ENCODE data around the gene BLVRA. TPM values are rescaled to one million over a fixed set of nuclear protein-coding genes. Genes with fewer than 3 reads are reported as not detected.

Gene BLVRA
- total RNA-seq, 1 donor from 2014 or later, result 21.7 TPM

DNA sequence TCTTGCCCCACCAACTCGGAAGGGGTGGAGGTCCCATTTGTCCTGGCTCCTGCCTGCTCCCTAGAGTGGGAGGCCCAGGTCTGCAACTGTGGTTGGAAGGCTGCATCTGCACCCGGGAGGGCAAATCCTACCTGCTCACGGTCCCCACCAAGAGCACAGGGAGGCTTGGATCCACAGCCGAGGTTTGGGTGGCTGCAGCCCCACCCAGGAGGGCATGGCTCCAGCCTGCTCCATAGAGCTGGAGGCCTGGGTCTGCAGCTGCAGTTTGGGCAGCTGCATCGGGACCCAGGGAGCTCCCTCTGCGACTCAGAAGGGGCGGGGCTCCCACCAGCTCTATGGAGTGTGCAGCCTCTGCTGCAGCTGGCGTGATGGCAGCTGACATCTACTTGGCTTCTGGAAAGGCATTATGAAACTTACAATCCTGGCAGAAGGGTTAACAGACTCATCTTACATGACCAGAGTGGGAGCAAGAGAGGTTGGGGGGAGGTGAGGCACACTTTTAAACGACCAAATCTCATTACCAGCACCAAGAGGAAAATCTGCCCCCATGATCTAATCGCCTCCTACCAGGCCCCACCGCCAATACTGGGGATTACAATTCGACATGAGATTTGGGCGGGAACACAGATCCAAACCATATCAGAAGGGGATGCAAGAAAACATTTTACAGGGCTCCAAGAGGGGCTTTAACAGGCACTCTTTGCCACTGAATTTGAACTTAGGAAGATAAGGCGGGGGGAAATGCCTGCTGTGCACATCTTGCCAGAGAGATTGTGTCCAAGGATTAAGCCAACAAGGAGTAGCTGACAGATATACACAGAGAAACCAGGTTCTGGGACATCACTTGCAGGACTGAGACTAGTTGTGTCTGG is 8.2 kb upstream of the BLVRA start:
- DNase-seq, result no peak

DNA sequence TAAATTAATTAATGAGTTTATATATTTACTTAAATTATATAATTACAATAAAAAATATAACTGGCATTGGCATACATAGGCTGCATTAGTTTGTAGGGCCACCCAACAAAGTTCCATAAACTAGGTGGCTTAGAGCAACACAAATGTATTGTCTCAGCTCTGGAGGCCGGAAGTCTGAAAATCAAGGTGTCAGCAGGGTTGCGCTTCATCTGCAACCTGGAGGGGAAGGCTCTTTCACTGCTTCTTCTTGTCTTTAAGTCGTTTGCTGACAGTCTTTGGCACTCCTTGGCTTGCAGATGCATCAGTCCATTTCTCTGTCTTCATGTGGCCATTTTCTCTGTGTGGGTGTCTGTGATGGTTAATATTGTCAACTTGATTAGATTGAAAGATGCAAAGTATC is 6.1 kb upstream of the BLVRA start:
- no peak for DNase-seq

DNA sequence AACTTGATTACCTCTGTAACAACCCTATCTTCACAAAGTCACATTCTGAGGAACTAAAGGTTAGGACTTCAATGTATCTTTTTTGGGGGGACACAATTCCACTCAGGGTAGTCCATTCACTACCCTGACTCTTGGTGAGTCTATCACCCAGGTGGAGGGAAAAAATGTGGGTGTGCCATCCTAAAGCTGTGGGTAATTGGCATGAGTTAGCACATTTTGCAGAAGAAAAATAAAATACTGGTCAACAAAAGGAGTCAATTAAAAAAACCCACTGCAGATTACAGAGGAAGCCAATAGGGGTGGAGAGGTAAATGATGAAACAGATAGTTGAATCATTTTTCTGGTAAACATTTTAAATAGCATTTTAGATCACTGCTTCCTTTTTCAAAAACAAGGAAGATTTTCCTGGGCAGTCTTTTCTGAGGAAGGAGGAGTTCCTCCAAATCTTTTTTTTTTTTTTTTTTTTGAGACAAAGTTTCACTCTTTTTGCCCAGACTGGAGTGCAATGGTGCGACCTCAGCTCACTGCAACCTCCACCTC is 5.1 kb upstream of the BLVRA start:
- no peak for DNase-seq

DNA sequence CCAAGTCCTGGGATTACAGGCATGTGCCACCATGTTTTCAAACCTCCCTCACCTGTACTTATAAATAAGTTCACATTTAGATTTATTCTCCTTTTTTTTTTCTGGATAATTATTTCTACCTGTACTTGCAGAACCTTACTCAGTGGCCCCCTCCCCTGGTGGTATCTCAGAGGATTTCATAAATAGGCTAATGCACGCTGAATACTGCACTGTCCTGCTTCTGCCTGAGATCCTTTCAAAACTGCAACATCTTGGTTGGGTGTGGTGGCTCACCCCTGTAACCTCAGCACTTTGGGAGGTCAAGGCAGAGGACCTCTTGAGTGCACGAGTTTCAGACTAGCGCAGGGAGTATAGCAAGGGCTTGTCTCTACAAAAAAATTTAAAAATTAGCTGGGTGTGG is 4.6 kb upstream of the BLVRA start:
- DNase-seq, result no peak

DNA sequence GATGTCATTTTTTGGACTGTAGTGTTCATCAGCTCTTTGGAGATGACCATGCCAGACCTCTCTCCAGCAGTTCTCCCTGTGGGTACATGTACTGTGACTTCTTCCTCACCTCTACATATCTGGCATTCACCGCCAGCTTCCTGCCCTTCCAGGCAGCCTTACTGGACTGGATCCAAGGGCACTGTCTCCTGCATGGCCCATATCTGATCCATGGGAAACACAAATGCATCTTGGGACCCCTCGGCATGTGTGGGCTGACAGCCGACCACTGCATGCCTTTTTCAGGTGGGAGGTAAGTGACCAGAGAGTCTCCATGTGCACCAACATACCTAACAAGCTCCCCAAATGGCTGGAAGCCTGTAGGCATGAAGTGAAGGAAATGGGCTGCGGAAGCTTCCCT is 3.9 kb upstream of the BLVRA start:
- DNase-seq, result no peak

DNA sequence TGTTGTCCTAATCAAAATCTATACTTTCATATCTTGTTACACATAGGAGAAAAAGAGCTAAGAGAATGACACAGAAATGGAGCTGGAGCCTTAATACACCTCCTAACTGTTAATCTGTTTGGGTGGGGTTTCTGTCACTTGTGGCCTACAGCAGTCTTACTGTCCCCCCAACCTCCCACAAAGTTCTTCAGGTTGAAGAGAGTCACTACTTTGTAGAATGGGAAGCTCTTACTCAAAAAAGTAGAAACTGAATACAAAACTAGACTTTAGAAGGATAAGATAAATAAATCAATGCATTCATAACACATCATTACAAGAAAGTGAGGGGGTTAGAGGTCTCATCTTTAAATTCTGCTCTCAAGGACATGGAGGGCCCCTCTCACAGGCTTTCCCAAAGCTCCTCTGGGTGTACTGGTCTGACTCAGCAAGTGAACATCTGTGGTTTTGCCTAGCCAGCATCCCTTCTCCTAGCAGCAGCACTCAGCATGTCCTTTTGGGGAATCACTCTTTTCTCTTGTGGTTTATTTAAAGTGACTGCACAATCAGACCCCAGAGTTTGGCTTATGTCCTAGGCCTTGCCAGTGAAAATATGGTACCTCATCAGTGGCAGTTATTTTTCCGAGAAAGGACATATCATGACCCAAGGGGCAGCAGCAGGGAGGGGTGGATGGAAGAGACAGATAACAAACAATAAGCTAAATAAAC is 2.0 kb upstream of the BLVRA start:
- DNase-seq, result no peak

DNA sequence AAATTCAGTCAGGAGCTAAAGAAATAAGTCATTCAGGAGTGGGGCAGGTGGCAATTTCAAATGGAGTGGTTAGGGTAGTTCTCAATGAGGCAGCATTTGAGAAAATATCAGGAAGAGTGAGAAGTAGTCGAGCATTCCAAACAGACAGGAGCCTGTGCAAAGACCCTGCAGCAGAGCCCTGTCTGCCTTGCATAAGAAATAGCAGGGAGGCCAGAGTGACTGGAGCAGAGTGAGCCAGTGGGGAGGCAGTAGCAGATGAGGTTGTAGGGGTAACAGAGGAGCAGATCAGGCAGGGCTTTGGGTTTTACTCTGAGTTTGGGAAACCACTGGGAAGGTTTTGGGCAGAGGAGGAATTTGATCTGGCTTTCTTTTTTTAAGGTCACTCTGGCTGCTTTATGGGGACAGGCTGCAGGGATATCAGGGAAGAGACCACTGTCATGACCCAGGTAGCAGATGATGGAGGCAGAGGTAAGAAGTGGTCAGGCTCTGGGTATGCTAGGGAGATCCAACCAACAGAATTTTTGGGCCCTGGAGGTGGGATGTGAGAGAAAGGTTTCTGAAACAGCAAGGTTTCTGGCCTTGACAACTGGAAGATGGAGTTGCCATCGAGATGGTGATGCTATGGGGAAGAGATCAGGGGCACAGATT is 1.3 kb upstream of the BLVRA start:
- no peak for DNase-seq

DNA sequence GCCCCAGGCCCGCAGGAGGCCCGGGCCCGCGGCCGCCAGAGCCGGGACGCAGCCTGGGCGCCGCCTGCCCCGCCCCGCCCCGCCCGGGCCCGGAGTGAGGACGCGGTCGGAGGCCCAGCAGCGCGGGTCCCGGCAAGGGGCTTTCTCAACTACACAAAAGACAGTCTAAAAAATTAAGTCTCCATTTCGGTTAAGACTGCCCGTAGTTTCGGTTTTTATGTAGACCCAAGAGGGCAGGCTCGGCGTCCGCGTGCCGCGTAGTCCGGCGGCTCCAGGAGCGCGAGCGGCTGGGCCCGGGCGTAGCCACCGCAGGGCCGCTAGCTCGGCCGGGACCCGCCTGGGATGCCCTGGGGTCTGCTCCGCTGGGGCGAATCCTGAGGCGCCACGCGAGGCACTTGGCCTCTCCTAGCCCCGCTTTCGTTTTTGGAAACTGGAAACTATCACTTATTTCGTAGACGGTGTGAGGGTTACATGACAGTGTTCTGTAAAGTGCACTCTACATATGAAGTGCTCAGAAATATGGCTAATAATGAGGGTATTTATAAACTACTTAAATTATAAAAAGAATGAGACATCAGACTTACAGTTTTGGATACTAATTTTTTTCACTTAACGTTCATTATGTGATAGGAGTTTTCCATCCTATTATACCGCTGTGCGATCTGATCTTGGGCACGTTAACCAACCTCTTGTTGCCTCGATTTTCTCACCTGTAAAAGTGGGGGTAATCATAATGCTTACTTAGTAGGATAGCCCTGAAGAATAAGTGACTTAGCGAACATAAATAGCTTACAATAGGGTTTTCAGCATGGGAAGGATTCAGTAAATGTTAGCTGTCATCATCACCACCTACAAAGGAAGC is 573 bp downstream of the BLVRA start:
- peak; percentile 43 for DNase-seq

DNA sequence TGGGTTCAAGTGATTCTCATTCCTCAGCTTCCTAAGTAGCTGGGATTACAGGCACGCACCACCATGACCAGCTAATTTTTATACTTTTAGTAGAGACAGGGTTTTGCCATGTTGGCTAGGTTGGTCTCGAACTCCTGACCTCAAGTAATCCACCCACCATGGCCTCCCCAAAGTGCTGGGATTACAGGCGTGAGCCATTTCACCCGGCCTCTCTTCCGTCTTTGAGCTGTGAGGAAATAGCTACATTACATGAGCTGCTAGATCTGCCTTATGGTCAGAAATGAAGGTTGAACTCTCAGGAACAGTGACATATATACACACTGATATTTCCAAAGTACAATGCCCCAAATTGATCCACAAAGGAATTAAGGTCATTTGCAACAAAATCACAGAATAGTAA is 2.4 kb downstream of the BLVRA start:
- no peak for DNase-seq

DNA sequence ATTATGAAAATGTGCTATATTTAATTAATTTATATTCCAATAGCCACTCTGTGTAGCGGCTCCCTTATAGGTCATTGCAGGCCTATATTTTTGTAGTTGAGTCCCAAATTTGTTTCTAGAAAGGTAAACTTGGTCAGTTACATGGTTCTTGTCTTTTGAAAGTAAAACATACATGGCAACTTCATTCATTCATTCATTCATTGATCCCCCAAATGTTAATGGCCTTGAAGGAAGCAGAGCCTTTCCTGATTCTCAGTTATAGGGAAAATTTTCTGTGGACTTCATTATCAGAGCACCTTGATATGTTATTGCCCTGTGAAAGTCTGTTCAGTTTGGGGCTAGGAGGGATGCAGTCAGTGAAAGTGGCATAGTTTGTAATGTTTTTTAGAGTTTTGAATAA is 2.9 kb downstream of the BLVRA start:
- no peak for DNase-seq

DNA sequence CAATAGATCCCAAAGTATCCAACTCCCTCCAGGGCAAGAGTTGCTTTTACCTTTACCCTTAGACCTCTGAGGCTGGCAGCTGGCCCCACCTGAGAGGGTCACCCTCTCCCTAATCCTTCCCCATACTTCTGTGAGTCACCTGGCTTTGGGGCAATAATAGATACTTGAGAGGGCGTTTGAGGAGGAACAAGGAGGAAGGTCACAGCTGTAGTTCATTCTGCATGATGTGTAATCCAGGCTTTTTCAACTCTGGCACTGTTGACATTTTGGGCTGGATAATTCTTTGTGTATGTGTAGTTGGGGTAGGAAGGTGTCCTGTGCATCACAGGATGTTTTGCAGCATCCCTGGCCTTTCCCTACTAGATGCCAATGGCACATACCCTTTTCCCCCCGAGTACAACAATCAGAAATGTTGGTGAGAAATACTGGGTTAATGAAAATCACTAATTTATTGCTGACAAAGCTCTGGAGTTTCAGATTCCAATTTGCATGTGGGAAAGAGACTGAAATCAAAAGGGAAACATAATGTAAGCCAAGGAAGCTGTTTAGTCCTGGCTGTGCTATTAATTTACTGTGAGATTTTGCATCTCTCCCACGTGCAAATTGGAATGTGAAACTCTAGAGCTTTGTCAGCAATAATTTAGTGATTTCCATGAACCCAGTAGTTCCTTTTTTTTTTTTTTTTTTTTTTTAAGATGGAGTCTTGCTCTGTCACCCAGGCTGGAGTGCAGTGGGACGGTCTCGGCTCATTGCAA is 3.6 kb downstream of the BLVRA start:
- DNase-seq, result no peak

DNA sequence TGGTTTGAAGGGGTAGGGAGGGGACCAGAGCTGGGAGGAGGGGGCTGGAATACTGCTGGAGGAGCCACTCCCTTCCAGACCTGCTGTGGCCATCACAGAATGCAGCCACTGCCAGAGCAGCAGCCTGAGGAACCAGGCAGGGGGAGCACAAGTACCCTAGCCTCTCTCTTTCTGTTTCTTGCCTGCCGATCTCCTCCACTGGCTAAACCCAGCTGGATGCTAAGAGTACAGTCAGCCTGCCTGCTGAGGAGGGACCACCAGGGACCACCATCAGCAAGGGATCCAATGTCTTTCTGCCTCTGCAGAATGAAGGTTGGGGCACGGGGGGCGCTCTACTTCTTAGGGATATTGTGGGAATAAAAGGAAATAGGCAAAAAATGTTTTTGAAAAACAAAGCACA is 4.7 kb downstream of the BLVRA start:
- no peak for DNase-seq

DNA sequence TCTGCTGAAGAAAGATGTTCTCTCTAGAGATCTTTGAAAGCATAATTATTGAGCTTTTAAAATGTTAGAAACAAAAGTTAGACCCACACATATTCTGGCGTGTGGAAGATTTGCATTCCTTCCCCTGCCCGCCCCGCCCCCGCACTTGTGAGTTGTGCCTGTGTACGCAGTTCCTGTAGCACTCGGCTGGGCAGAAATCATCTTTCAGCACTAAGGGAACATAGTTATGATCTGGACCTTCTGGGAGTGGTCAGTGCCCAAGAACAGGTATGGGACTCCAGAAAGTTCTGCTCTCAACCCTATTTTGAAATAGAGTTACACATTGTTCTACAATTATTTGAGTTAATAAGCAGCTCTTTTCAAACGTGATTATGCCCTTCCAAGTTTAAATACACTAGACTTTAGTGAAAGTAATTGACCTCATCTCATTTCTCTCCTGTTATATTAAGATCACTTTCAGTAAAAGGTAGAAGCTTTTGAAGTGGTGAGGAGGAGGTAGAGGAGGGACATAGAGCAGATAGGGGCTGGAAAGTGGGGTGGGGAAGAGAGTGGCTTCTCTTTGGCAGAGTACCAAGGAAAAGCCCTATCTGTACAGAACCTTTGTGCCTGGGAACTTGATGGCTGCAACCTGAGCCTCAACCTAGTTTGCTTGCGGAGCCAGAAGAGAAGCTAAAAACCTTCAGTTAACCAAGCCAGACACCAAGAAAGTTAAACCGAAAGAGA is 5.7 kb downstream of the BLVRA start:
- DNase-seq, result no peak

DNA sequence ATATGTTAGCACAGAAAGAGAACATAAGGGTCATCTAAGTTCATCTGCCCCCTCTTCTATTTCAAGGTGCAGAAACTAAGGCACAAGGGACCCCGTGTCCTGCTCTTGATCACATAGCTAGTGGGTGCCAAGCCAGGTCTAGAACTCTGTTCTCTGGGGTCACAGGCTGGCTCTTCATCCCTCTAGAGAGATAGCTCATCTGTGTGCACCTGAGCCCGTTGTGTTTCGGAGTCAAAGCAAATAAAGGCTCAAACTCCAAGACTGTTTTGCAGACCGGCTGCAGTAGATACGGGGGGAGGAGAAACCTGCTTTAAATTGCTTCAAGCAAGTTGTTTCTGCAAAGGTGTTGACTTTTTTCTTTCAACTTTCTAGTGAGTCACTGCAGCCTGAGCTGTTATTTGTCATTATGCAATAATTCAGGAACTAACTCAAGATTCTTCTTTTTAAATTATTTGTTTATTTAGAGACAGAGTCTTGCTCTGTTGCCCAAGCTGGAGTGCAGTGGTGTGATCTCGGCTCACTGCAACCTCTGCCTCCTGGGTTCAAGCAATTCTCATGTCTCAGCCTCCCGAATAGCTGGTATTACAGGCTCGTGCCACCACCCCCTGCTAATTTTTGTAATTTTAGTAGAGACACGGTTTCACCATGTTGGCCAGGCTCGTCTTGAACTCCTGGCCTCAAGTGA is 6.5 kb downstream of the BLVRA start:
- DNase-seq, result no peak

DNA sequence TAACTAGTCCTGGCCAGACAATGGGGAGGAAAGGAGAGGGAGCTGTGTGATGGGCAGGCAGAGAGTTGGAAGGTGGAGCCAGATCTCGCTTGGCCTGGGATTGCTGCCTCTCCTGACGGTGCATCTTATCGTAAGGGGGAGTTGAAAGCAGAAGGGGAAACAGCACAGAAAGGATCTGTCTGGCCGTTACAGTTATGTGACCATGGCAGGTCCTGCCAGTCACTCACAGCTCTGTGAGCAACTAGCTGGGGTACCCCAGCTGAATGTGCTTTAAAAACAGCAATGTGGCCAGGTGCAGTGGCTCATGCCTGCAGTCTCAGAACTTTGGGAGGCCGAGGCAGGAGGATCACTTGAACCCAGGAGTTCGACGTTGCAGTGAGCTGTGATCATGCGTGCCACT is 8.1 kb downstream of the BLVRA start:
- no peak for DNase-seq

DNA sequence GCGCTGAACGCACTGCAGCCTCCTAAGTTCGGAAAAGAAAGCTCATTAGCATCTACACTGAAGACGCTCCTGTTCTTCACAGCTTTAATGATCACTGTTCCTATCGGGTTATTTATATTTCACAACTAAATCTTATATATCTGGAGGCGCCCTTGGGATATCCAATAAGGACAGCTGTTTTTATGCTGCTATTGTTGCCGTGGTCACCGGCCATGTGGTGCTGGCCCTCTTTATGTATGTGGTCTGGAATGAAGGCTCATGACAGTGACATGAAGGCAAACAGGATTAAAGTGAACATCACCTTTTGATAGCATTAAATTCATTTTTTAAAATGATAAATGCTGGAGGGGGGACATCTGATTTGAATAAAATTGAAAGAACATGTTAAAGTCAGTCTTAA is 8.8 kb downstream of the BLVRA start:
- no peak for DNase-seq

DNA sequence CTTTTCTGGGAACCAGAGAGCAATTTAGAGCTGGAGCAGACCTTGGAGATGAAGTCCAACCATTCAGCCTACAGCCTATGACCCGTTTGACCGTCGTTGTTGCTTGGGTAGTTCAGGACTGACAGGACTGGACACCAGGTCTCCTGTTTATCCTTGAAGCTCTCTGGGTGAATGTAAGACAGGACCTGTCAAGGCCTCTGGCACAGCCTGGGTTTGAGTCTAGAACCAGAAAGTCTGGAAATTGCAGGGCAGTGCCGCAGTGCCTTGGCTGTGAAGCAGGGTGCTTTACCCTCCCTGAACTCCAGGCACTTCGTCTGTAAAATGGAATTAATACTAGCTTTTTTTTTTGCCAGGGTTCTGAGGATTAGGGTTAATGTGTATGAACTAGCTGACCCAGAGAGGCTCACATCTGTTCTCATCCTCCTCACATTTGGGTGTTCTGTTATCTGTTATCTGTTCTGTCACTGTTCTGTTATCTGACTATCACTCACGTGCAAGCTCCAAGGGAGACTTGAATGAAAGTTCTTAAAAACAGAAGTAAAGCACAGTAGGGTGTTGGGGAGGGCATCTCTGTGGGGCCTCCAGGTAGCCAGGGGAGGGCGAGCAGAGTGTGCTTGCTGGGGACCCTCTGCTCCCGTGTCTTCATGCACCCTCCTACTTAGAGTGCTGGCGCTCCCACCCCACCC is 9.9 kb downstream of the BLVRA start:
- no peak for DNase-seq

DNA sequence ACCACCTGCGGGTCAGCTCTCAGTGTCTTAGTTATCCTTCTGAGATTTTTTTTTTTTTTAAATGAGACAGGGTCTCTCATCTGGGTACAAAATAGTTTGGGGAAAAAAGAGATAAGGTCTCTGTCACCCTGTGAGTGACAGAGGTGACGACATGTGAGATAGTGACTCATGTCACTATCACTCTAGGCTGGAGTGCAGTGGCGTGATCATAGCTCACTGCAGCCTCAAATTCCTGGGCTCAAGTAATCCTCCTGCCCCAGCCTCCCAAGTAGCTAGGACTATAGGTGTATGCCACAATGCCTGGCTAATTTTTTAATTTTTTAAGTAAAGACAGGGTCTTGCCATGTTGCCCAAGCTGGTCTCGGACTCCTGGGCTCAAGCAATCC is 10.4 kb downstream of the BLVRA start:
- DNase-seq, result no peak

DNA sequence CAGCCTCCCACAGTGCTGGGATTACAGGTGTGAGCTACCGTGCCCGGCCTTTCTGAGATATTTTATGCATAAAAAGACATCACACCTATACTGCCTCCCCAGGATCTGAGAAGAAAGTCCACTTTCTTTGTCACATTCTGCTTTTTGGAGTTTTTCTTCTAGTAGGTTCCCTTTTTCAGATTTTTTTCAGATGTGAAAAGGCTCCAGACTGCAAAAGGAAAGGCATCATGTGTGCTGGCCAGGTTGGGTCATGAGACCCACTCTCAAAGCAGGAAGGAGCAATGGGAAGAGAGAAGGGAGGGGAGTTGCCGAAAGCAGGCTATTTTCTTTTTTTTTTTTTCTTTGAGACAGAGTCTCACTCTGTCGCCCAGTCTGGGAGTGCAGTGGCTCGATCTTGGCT is 10.8 kb downstream of the BLVRA start:
- no peak for DNase-seq

All from occipital lobe (tissue), 2 donors.